NCI-H524 treated with DMSO at 0.1 percent for 48 hours (cell line): ENCODE data around the gene TRIM36.

ENCODE experiments used
- DNase-seq: peaks from one replicate; lab custom pipeline; 2025; lab: John Stamatoyannopoulos, UW

The TRIM36 gene

DNA sequence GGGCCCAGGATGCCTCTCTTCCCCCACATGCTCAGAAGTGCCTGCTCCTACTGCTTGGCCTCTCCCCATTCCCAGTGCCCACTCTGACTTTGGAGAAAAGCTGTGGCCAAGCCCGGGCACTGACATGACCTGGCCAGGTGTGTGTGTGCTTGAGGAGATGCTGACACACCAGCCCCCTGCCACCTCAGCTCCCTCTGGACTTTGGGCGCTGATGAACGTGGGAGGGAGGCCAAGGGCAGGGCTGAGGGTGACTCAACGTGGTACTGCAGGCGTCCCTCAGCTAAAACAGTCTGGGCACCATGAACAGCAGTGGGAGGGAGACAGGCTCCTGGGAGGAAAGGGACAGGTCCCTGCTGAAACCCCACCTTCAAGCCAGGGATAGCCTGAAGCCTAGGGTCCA, 3.9 kb downstream of the TRIM36 start:
- no peak for DNase-seq

DNA sequence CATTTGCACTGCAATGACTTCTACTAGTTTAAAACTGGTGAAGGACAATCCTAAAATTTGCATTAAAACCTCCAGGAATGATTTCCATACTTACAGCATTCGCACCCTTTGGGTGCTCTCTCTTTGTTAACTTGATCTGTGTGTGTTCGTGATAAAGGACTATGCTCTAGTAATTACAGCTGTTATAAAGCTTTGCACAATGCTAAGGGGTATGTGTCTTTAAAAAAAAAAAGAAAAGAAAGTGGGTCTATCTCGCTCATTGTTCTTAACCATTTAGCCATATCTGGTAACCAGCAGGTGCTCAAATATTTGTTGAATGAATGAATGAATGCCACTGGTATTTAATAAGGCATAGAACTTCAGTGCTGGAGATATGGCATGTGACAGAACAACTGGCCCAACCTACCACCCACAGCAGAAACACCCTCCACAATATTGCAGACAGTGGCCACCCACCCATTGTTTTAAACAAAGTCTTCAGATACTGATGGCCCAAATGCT, 8.7 kb downstream of the TRIM36 start:
- no peak for DNase-seq

- no peak for DNase-seq
Measured at GRCh38 chr5:115151208-115151805, 18.4 kb downstream of the TRIM36 start.

- DNase-seq, result no peak
Measured at GRCh38 chr5:115150512-115150911, 19.2 kb downstream of the TRIM36 start.

DNA sequence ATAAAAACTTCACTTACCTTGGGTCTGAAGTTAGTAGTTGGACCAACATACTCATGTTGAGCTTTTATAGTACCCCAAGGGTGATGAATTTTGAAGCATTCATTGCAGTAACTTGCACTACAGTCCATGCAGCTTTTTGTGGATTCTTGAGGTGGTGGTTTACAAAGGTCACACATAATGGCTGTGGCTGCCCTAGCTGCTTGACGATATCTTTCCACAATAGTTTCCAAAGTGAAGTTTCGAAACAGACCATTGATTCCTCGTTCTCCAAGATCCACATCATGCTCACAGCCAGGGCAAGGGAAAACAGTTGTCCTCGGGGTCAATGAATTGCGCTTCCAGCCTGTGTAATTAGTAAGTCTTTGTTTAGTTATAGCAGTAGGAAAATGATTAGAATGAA, 22.7 kb downstream of the TRIM36 start:
- no peak for DNase-seq

DNA sequence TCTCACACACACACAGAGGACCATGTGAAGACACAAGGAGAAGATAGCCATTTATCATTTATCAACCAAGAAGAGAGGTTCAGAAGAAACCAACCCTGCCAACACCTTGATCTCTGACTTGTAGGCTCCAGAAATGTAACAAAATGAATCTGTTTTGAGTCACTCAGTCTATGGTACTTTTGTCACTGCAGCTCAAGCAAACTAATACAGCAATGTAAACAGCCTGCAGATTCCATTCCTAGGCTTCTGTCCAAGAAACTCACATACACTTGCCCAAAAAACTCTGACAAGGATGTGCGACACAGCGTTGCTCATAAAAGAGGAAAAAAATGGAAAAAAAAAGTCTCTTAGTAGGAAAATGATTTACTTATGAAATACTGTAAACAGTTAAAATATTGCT, 33.4 kb downstream of the TRIM36 start:
- DNase-seq, result no peak

DNA sequence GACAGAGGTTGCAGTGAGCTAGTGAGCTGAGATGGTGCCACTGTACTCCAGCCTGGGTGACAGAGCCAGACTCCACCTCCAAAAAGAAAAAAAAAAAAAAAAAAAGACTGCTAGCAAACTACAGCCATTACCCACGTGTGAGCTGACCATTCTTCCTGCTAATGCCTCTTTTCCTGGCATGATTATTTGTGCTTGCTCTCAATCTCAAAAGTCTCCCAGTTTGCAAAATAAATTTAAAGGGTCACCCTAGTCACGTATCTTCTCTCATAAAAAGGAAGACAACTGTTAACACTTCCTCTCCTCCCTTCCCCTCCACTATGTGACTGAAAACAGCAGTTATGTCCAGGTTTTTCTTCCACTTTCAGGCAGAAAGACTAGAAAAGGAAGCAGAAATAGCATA, 37.2 kb downstream of the TRIM36 start:
- DNase-seq, result no peak

- DNase-seq, result no peak
Measured at GRCh38 chr5:115126303-115126702, 43.4 kb downstream of the TRIM36 start.

GRCh38 chr5:115124741-115125140, 45.0 kb downstream of the TRIM36 start:
- DNase-seq, result no peak

- DNase-seq, result no peak
Measured at GRCh38 chr5:115116001-115116400, 53.7 kb downstream of the TRIM36 start.

DNA sequence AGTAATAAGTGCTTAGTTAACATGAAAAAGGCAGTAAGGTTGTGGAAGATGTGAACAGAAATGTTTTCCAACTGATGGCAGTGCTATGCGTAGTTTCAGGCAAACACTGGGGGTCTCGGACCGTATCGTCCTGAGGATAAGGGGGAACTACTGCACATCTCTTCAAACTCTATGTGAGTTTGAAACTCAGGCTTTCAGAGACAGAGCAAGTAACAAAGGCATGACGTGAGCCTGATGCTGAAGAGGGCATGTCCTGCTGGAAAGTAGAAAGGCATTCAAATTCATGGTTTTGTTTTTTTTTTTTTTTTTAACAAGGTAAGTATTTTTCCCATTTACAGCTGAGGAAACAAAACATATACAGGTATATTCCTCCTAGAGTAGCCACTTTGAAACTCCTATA, 59.9 kb downstream of the TRIM36 start:
- DNase-seq, result no peak

DNA sequence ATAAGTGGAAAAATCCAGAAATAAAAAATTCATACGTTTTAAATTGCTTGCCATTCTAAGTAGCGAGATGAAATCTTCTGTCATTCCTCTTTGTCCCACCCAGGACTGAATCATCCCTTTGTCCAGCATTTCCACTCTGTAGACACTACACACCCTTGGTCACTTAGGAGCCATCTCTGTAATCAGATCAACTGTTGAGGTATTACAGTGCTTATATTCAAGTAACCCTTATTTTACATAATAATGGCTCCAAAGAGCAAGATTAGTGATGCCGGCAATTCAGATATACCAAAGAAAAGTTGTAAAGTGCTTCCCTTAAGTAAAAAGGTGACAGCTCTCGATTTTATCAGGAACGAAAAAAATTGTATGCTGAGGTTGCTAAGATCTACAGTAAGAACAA, 60.4 kb downstream of the TRIM36 start:
- no peak for DNase-seq

DNA sequence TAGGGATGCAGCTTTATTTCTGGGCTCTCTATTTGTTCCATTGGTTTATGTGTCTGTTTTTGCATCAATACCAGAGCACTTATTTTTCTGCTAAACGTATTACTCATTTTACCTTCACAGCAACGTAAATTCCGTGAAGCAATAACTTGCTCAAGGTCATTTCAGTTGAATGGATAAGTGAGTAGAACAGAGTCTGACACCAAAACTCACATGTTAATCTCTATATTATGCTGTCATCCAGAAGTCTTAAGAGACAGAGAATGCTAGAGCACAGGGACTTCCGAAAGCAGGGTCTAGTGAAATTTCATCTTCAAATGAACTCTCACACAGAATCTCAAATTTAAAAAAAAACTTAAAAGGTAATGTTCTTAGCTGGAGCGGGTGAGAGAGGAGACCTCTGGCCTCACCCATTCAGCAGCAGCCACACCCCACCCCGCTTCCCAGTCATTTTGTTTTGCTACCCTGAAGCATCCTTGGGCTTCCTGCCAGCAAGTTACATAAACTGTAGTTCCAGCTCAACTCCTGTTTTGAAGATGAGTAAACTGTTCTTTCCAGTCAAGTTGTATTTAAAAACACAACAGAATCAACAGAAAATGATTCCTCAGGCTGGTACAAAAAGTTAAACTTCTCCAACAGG, 69.3 kb downstream of the TRIM36 start:
- no peak for DNase-seq

DNA sequence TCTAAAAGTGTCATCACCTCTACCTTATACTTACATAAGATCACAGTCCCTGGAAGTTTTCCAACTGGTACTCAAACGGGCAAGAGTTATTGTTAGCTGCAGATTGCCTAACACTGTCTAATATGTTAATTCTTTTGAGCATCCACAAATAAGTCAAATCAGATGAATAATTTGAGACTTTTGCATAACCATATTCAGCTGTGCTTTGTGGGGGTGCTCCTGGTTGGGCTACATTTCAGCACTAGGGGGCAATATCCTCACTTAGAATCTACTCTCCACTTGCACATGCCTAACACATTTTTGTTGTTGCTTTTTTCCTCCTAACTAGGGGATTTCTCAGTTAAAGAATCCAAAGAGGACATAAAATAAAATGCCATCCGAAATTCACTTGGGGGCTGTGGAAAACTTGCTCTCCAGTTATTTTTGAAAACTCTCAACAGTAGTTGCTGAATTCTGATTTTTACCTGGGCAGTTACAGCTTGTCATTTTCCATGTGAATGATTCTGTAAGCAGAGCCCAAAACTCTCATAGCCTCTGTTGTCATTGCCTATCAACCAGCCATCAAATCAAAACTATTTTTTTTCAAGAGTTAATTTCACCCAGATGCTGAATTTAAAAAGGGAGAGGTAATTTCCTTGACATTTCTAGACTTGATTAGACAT, 71.5 kb downstream of the TRIM36 start:
- DNase-seq, result no peak

DNA sequence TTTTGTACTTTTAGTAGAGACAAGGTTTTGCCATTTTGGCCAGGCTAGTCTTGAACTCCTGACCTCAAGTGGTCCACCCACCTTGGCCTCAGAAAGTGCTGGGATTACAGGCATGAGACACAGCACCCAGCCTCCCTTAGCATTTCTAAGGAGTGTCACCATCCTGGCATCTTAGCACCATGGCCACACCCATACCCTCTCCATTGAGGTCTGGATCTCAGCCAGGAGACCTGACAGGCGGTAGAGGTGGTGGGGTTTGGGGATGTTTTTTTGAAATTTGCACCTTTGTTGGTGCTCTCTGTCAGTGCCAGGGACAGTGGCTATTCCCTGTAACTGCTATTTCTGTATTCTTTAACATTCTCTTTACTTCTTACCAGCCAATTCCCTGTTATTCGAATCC, 72.5 kb downstream of the TRIM36 start:
- no peak for DNase-seq

DNA sequence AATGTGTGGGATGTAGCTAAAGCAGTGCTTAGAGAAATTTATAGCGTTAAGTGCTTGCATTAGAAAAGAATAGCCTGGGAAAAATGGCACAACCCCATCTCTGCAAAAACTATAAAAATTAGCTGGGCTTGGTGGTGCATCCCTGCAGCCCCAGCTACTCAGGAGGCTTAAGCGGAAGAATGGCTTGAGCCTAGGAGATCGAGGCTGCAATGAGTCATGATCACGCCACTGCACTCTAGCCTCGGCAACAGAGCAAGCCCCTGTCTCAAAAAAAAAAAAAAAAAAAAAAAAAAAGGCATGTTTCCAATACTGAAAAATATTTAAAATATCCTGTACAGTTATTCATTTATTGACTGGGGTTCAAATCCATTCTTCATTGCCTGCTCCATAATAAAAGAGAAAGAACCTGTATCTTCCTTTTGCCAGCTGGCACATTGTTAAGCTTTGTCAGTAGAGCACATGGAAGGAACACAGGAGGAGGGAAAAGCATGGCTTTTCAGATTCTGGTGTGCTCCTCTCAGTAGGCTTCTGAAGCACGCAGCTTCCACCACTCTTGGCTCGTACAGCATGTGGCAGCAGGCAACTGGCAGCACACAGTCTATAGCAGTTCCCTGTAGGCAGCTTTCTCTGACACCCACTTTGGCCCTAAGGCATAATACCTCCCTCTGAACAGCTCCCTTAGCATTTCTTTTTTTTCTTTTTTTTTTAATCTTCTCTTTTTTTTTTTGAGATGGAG, 73.5 kb downstream of the TRIM36 start:
- DNase-seq, result no peak

- no peak for DNase-seq
Measured at GRCh38 chr5:115087951-115088350, 81.8 kb downstream of the TRIM36 start.

DNA sequence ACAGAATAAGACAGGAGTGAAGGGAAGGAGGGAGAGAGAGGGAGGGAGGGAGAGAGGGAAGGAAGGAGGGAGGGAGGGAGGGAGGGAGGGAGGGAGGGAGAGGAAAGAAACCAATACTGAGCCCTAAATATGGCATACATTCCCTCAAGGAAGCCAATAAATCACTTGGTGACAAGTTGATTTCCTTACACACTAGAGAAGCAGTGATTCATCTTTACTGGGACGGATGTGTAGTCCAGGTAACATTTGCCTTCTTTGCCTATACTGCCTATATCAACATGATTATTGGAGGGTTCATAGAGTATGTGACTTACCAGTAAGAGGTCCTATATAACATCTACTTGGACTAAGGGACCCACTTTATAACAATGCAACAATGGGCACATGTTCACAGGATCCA, 83.2 kb downstream of the TRIM36 start:
- DNase-seq, result no peak

- DNase-seq, result no peak
Measured at GRCh38 chr5:115084246-115084793, 85.4 kb downstream of the TRIM36 start.

GRCh38 chr5:115079924-115080623, 89.6 kb downstream of the TRIM36 start:
- DNase-seq, result peak; percentile 52
